Progenitor cell of endocrine pancreas (in vitro differentiated cells): ENCODE results near the gene ZNF608. TPM values are rescaled to one million over a fixed set of nuclear protein-coding genes. Genes with fewer than 3 reads are reported as not detected.

ENCODE experiments used
- DNase-seq: peaks from one replicate; pipeline ENCODE4 v3.0.0; 2021; ENCODE audit warnings: low spot score; ENCODE audit not compliant: unreplicated experiment
- H3K27ac Mint-ChIP-seq: 2 replicates; pipeline ENCODE4 v1.8.0; 2021; ENCODE audit warnings: mild to moderate bottlenecking, moderate library complexity, mixed read lengths
- H3K27me3 Mint-ChIP-seq: 2 replicates; pipeline ENCODE4 v1.8.0; 2021; ENCODE audit warnings: mixed read lengths
- H3K36me3 Mint-ChIP-seq: 2 replicates; pipeline ENCODE4 v1.8.0; 2022; ENCODE audit warnings: mixed read lengths; ENCODE audit not compliant: insufficient read depth
- H3K4me1 Mint-ChIP-seq: 2 replicates; pipeline ENCODE4 v1.8.0; 2021; ENCODE audit warnings: low read depth, mixed read lengths
- H3K4me3 Mint-ChIP-seq: 2 replicates; pipeline ENCODE4 v1.8.0; 2021; ENCODE audit warnings: low read depth, mild to moderate bottlenecking, moderate library complexity, mixed read lengths
- H3K9me3 Mint-ChIP-seq: 2 replicates; pipeline ENCODE4 v1.8.0; 2021; ENCODE audit warnings: low read depth, mixed read lengths
- total RNA-seq: library from RNA; stranded (reverse); gene quantifications from 2 replicates; pipeline ENCODE4 v1.2.1, GENCODE V29; 2021
- TF ChIP-seq, protein P1 (sequence below): fragments of 200-600 bp; sonication (generic); IDR thresholded peaks from one replicate; pipeline ENCODE4 v1.5.0; 2021; ENCODE audit warnings: antibody characterized with exemption, mild to moderate bottlenecking; ENCODE audit not compliant: unreplicated experiment

The ZNF608 gene
- total RNA-seq, 1 donor from 2014 or later, result 148 TPM

DNA sequence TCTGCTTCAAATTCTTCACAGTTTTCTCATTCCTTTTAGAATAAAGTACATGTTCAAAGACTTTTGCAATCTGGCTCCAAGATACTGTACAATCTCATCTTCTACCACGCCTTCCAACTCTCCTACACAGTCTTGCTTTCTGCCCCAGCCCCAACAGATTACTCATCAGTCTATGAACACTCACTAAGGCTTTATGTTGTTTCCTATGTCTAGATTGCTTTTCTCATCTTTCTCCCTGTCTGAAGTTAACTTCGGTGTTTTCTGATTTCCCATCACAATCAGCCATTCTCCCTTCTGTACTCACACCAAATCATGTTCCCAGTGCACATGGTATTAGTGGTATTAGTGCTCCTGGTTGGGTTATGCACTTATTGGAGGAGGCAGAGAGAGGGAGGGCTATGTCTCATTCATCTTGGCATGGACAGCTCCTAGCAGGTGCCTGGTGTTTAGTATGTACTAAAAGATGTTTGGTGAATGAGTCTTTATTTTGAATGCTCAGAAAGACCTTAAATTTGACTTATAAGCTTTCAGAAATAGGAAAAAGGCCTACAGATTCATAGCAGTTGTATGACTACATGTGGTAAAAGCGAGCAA lies 44.0 kb upstream of the ZNF608 start:
- Mint-ChIP-seq H3K9me3 (peaks cover 3% of the 10 kb centered on the region), H3K27ac (no peak overlapping the region), H3K4me3 (no peak overlapping the region), H3K4me1 (peaks cover 26% of the 10 kb centered on the region), H3K36me3 (no peaks in the 10 kb centered on the region), H3K27me3 (no peaks in the 10 kb centered on the region)
- no peak for DNase-seq
- TF ChIP-seq, protein P1, sequence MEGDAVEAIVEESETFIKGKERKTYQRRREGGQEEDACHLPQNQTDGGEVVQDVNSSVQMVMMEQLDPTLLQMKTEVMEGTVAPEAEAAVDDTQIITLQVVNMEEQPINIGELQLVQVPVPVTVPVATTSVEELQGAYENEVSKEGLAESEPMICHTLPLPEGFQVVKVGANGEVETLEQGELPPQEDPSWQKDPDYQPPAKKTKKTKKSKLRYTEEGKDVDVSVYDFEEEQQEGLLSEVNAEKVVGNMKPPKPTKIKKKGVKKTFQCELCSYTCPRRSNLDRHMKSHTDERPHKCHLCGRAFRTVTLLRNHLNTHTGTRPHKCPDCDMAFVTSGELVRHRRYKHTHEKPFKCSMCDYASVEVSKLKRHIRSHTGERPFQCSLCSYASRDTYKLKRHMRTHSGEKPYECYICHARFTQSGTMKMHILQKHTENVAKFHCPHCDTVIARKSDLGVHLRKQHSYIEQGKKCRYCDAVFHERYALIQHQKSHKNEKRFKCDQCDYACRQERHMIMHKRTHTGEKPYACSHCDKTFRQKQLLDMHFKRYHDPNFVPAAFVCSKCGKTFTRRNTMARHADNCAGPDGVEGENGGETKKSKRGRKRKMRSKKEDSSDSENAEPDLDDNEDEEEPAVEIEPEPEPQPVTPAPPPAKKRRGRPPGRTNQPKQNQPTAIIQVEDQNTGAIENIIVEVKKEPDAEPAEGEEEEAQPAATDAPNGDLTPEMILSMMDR, result no peak

DNA sequence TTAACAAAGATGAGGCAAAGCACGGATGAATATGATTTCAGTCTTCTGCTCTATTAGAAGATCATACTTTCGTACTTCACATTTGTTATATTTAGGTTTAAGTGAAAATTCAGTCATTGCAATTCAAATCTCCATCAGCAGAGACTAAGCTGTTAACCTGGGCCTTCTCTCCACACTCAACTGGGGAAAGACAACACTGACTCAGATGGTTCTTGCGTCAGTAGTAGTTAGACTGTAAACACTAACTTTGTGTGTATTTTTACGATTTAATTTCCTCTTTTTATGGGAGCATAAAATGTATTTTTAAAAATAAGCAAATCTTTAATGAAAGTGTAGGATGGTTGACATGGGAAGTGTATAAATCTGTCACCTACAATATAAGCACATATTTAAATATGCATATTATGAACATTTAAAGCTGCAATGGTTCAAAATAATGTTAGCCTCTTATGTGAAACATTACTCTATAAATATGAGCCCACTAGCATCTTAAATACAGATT lies 42.7 kb upstream of the ZNF608 start:
- Mint-ChIP-seq H3K27ac (no peak overlapping the region), H3K9me3 (peaks cover 3% of the 10 kb centered on the region), H3K4me1 (peaks cover 26% of the 10 kb centered on the region), H3K27me3 (no peaks in the 10 kb centered on the region), H3K4me3 (no peak overlapping the region), H3K36me3 (no peaks in the 10 kb centered on the region)
- TF ChIP-seq, protein P1, result no peak
- DNase-seq, result no peak

DNA sequence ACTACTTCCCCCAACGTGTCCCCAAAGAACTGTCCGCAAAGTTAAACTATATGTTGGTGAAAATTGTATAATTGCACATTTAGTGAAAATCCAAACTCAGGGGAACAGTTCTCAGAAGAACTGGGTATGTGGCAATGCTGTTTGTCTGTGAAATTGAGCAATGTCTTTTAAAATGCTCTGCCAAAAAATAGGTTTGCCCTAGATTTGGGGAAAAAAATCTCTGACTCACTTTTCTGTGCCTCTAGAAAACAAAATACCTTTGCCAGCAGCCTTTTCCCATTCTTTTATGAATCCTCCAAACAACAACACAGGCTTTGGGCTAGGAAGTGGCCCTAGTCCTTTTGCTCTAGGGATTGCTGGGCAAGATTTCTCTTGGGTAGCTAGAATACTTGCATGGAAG lies 37.4 kb upstream of the ZNF608 start:
- Mint-ChIP-seq H3K4me1 (no peaks in the 10 kb centered on the region), H3K4me3 (no peak overlapping the region), H3K27me3 (no peaks in the 10 kb centered on the region), H3K9me3 (peaks cover 5% of the 10 kb centered on the region), H3K36me3 (no peaks in the 10 kb centered on the region), H3K27ac (no peak overlapping the region)
- no peak for DNase-seq
- TF ChIP-seq, protein P1, result no peak

DNA sequence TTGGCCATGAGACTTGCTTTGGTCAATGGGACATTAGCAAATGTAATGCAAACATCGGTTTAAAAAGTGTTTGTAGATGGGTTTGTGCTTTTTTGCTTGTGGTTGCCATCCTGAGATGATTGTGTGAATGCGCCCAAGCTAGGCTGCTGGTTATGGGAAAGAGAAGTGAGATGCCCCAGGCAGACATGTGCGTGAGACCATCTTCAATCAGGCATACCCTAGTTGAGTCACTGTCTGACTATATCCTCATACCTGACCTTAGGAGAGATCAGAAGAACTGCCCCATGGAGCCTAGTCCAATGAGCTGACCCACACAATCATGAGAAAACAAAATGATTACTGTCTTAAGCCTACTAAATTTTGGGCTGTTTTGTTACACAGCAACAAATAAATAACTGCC lies 36.8 kb upstream of the ZNF608 start:
- H3K4me3 Mint-ChIP-seq, result no peak overlapping the region
- no peak for DNase-seq
- peaks cover 5% of the 10 kb centered on the region for H3K9me3 Mint-ChIP-seq
- no peaks in the 10 kb centered on the region for H3K36me3 Mint-ChIP-seq
- no peaks in the 10 kb centered on the region for H3K4me1 Mint-ChIP-seq
- H3K27ac Mint-ChIP-seq, result no peak overlapping the region
- no peaks in the 10 kb centered on the region for H3K27me3 Mint-ChIP-seq
- TF ChIP-seq, protein P1, result no peak

DNA sequence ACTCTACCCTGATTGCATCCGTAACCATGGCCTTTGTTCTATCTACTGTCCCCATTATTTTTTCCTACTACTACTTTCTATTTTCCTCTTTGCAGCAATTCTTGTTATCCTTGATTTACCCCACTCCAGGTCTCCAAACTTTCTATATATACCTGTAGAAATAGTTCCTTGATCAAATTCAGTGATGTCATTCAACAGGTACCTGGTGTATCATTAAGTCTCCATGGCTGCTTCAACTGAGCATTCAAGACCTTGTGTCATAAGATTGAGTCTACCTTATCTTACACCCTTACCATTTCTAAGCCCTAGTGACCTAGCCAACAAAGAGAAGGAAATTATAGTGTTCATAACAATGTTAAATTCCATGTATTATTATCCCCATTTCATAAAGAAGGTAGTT lies 35.8 kb upstream of the ZNF608 start:
- TF ChIP-seq, protein P1, result no peak
- H3K9me3 Mint-ChIP-seq, result peaks cover 5% of the 10 kb centered on the region
- no peaks in the 10 kb centered on the region for H3K27me3 Mint-ChIP-seq
- H3K27ac Mint-ChIP-seq, result no peak overlapping the region
- H3K4me1 Mint-ChIP-seq, result no peaks in the 10 kb centered on the region
- H3K36me3 Mint-ChIP-seq, result no peaks in the 10 kb centered on the region
- no peak overlapping the region for H3K4me3 Mint-ChIP-seq
- DNase-seq, result no peak
